Neural progenitor cell (in vitro differentiated cells): ENCODE results near the gene LLCFC1.

ENCODE experiments used
- CTCF ChIP-seq: fragments of 200-600 bp; sonication (generic); IDR thresholded peaks from 2 replicates; pipeline ENCODE4 v1.5.1; 2017; ENCODE audit warnings: antibody characterized with exemption, mild to moderate bottlenecking
- EZH2 ChIP-seq: fragments of 200-600 bp; sonication (generic); IDR thresholded peaks from 2 replicates; pipeline ENCODE4 v1.6.1; 2017; ENCODE audit warnings: antibody characterized with exemption, mild to moderate bottlenecking, moderate library complexity

GRCh38 chr7:142984297-142984696 is 45.0 kb downstream of the LLCFC1 start:
- TF ChIP-seq CTCF (no peak), EZH2 (no peak)
